Measurements from ENCODE around the gene NHLRC1.

Gene NHLRC1

GRCh38 chr6:18138906-18139305 is 16.4 kb upstream of the NHLRC1 start:
- DNase-seq (ENCODE audit: low spot score), result no peak

- DNase-seq (ENCODE audit: low spot score), result no peak
These were observed 13.8 kb upstream of the NHLRC1 start for GRCh38 chr6:18136260-18136659.

- no peak for DNase-seq (ENCODE audit: low spot score)
These were observed 12.7 kb upstream of the NHLRC1 start for GRCh38 chr6:18135171-18135570.

- no peak for DNase-seq (ENCODE audit: low spot score)
These were observed 9.9 kb upstream of the NHLRC1 start for GRCh38 chr6:18132346-18132745.

GRCh38 chr6:18126121-18126520 is 3.6 kb upstream of the NHLRC1 start:
- DNase-seq (ENCODE audit: low spot score), result no peak

- no peak for DNase-seq (ENCODE audit: low spot score)
These were observed 823 bp downstream of the NHLRC1 start for GRCh38 chr6:18121580-18122127.

- DNase-seq (ENCODE audit: low spot score), result no peak
These were observed 3.2 kb downstream of the NHLRC1 start for GRCh38 chr6:18119236-18119635.

- no peak for DNase-seq (ENCODE audit: low spot score)
These were observed 4.1 kb downstream of the NHLRC1 start for GRCh38 chr6:18118330-18118729.

- DNase-seq (ENCODE audit: low spot score), result no peak
These were observed 5.3 kb downstream of the NHLRC1 start for GRCh38 chr6:18117136-18117535.

GRCh38 chr6:18115356-18115755 is 7.1 kb downstream of the NHLRC1 start:
- DNase-seq (ENCODE audit: low spot score), result no peak

GRCh38 chr6:18110162-18110561 is 12.3 kb downstream of the NHLRC1 start:
- DNase-seq (ENCODE audit: low spot score), result no peak

GRCh38 chr6:18107061-18107460 is 15.4 kb downstream of the NHLRC1 start:
- DNase-seq (ENCODE audit: low spot score), result no peak

GRCh38 chr6:18102783-18103509 is 19.5 kb downstream of the NHLRC1 start:
- DNase-seq (ENCODE audit: low spot score), result no peak

- no peak for DNase-seq (ENCODE audit: low spot score)
These were observed 20.6 kb downstream of the NHLRC1 start for GRCh38 chr6:18101873-18102272.

GRCh38 chr6:18101271-18101670 is 21.2 kb downstream of the NHLRC1 start:
- DNase-seq (ENCODE audit: low spot score), result no peak

GRCh38 chr6:18100296-18100695 is 22.2 kb downstream of the NHLRC1 start:
- DNase-seq (ENCODE audit: low spot score), result no peak

GRCh38 chr6:18099511-18099910 is 23.0 kb downstream of the NHLRC1 start:
- no peak for DNase-seq (ENCODE audit: low spot score)

GRCh38 chr6:18096423-18096822 is 26.1 kb downstream of the NHLRC1 start:
- no peak for DNase-seq (ENCODE audit: low spot score)

GRCh38 chr6:18091382-18091781 is 31.1 kb downstream of the NHLRC1 start:
- DNase-seq (ENCODE audit: low spot score), result no peak

GRCh38 chr6:18090349-18090786 is 32.1 kb downstream of the NHLRC1 start:
- DNase-seq (ENCODE audit: low spot score), result no peak

- no peak for DNase-seq (ENCODE audit: low spot score)
These were observed 33.8 kb downstream of the NHLRC1 start for GRCh38 chr6:18088419-18089296.

- no peak for DNase-seq (ENCODE audit: low spot score)
These were observed 34.9 kb downstream of the NHLRC1 start for GRCh38 chr6:18087396-18088165.
